PC-3 (cell line): ENCODE measurements around the gene UBE2S.

Experiments used
- EZH2 ChIP-seq: fragments of 300-600 bp; sonication (generic); IDR thresholded peaks from one replicate; pipeline ENCODE4 v1.6.1; 2017; ENCODE audit warnings: antibody characterized with exemption, mild to moderate bottlenecking, low read length; ENCODE audit not compliant: unreplicated experiment
- EZH2phosphoT487 ChIP-seq: fragments of 300-600 bp; sonication (generic); IDR thresholded peaks from 2 replicates; pipeline ENCODE4 v1.6.1; 2018; ENCODE audit warnings: mild to moderate bottlenecking, antibody characterized with exemption, low read length, borderline replicate concordance
- TF ChIP-seq, protein P1 (sequence below): fragments of 300-600 bp; sonication (generic); conservative IDR thresholded peaks from 2 replicates; pipeline ENCODE4 v1.5.1; 2017; ENCODE audit warnings: antibody characterized with exemption, low read depth, mild to moderate bottlenecking, low read length

DNA sequence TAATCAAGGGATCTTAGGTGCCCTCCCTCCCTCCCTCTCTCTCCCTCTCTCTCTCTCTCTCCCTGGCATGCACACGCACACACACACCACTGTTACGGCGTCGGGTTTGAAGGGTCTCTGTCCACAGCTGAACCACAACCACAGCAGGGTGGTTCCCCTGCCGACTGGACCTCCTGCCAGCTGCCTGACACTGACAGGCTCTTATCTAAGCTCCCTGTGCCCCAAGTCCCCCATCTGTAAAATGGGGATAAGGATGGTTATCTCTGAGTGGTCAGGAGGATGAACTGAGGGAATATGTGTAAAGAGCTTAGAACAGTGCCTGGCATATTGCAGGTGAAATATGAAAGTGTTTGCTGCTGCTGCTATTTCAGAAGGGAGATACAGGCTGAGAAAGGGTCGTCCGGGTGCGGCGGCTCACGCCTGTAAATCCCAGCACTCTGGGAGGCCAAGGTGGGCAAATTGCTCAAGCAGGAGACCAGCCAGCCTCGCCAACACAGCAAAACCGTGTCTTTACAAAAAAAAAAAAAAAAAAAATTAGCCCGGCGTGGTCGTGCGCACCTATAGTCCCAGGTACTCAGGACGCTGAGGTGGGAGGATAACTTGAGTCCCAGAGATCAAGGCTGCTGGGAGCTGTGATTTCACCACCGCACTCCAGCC lies 36.4 kb upstream of the UBE2S start:
- TF ChIP-seq, protein P1, sequence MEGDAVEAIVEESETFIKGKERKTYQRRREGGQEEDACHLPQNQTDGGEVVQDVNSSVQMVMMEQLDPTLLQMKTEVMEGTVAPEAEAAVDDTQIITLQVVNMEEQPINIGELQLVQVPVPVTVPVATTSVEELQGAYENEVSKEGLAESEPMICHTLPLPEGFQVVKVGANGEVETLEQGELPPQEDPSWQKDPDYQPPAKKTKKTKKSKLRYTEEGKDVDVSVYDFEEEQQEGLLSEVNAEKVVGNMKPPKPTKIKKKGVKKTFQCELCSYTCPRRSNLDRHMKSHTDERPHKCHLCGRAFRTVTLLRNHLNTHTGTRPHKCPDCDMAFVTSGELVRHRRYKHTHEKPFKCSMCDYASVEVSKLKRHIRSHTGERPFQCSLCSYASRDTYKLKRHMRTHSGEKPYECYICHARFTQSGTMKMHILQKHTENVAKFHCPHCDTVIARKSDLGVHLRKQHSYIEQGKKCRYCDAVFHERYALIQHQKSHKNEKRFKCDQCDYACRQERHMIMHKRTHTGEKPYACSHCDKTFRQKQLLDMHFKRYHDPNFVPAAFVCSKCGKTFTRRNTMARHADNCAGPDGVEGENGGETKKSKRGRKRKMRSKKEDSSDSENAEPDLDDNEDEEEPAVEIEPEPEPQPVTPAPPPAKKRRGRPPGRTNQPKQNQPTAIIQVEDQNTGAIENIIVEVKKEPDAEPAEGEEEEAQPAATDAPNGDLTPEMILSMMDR: no peak
- TF ChIP-seq EZH2phosphoT487: no peak; the same call in 1 of the 2 replicates
- TF ChIP-seq EZH2: no peak
